ENCODE results near the gene PABPN1L. TPM values are rescaled to one million over a fixed set of nuclear protein-coding genes. Genes with fewer than 3 reads are reported as not detected.

The PABPN1L gene
- total and polyA plus RNA-seq, 7 donors = 0.15 TPM; not detected in 6

- H3K27ac ChIP-seq = no peak overlapping the region
- no peak for DNase-seq
- peaks cover 0 to 4% (median under 1%) of the 10 kb centered on the region in 4 donors for H3K4me1 ChIP-seq
- WGBS, 2 donors = 77 to 86% methylated on average over 16 of the region's 16 CpGs
- H3K36me3 ChIP-seq = no peaks in the 10 kb centered on the region
- no peak for TF ChIP-seq POLR2A (IDR thresholded peaks at IDR 0.05)
- TF ChIP-seq CTCF (IDR thresholded peaks at IDR 0.05) = no peak
- TF ChIP-seq EP300 (IDR thresholded peaks at IDR 0.05) = no peak
- TF ChIP-seq POLR2AphosphoS5 (IDR thresholded peaks at IDR 0.05) = no peak
- intact Hi-C loops (cut with DNase I) = no loop called here
- no peaks in the 10 kb centered on the region for H3K9me3 ChIP-seq
- peaks cover 0 to 13% (median 2%) of the 10 kb centered on the region in 3 donors for H3K27me3 ChIP-seq
- H3K4me3 ChIP-seq = no peak overlapping the region
Observed at GRCh38 chr16:88906020-88906419, 39.6 kb upstream of the PABPN1L start.

- peaks cover 0 to 10% (median 0%) of the 10 kb centered on the region in 3 donors for H3K27me3 ChIP-seq
- H3K36me3 ChIP-seq = no peaks in the 10 kb centered on the region
- H3K4me3 ChIP-seq = no peak overlapping the region
- 28 to 55% methylated on average over 13 of the region's 13 CpGs for WGBS, 2 donors
- H3K27ac ChIP-seq = no peak overlapping the region
- TF ChIP-seq CTCF (IDR thresholded peaks at IDR 0.05) (no peak), POLR2AphosphoS5 (IDR thresholded peaks at IDR 0.05) (no peak)
- no peaks in the 10 kb centered on the region for H3K4me1 ChIP-seq
- no peaks in the 10 kb centered on the region for H3K9me3 ChIP-seq
- intact Hi-C loops (cut with DNase I) = no loop called here
- no peak for DNase-seq
Observed at GRCh38 chr16:88905563-88905962, 39.1 kb upstream of the PABPN1L start.

- DNase-seq = no peak
- no peak for TF ChIP-seq POLR2AphosphoS5 (IDR thresholded peaks at IDR 0.05)
- TF ChIP-seq POLR2A (IDR thresholded peaks at IDR 0.05) = no peak
- TF ChIP-seq EP300 (IDR thresholded peaks at IDR 0.05) = no peak
- no peak for TF ChIP-seq CTCF (IDR thresholded peaks at IDR 0.05)
- H3K4me3 ChIP-seq = no peak overlapping the region
- no peaks in the 10 kb centered on the region for H3K9me3 ChIP-seq
- peaks cover 0 to 6% (median 0%) of the 10 kb centered on the region in 3 donors for H3K27me3 ChIP-seq
- intact Hi-C loops (cut with DNase I) = no loop called here
- H3K36me3 ChIP-seq = no peaks in the 10 kb centered on the region
- WGBS, 2 donors = 58 to 80% methylated on average over 21 of the region's 21 CpGs
- no peak overlapping the region for H3K27ac ChIP-seq
- no peaks in the 10 kb centered on the region for H3K4me1 ChIP-seq
Observed at GRCh38 chr16:88904676-88905365, 38.4 kb upstream of the PABPN1L start.

- H3K4me3 ChIP-seq = no peak overlapping the region
- peaks cover 0 to 12% (median 0%) of the 10 kb centered on the region in 3 donors for H3K27me3 ChIP-seq
- DNase-seq = no peak
- no peaks in the 10 kb centered on the region for H3K36me3 ChIP-seq
- intact Hi-C loops (cut with DNase I) = no loop called here
- H3K27ac ChIP-seq = no peak overlapping the region
- no peaks in the 10 kb centered on the region for H3K4me1 ChIP-seq
- 68 to 82% methylated on average over 14 of the region's 14 CpGs for WGBS, 2 donors
- TF ChIP-seq POLR2A (IDR thresholded peaks at IDR 0.05) (no peak), POLR2AphosphoS5 (IDR thresholded peaks at IDR 0.05) (no peak), EP300 (IDR thresholded peaks at IDR 0.05) (no peak), CTCF (IDR thresholded peaks at IDR 0.05) (no peak)
- H3K9me3 ChIP-seq = no peaks in the 10 kb centered on the region
Observed at GRCh38 chr16:88903267-88903666, 36.8 kb upstream of the PABPN1L start.

GRCh38 chr16:88902744-88903143 lies 36.3 kb upstream of the PABPN1L start:
- no peak for DNase-seq
- TF ChIP-seq CTCF (IDR thresholded peaks at IDR 0.05) = no peak
- no peak for TF ChIP-seq POLR2A (IDR thresholded peaks at IDR 0.05)
- no peak for TF ChIP-seq EP300 (IDR thresholded peaks at IDR 0.05)
- TF ChIP-seq POLR2AphosphoS5 (IDR thresholded peaks at IDR 0.05) = no peak
- Histone ChIP-seq H3K27ac (no peak overlapping the region), H3K27me3 (peaks cover 0 to 12% (median 0%) of the 10 kb centered on the region in 3 donors), H3K36me3 (no peaks in the 10 kb centered on the region), H3K4me3 (no peak overlapping the region), H3K9me3 (no peaks in the 10 kb centered on the region), H3K4me1 (no peaks in the 10 kb centered on the region)
- intact Hi-C loops (cut with DNase I) = no loop called here
- WGBS, 2 donors = 75 to 84% methylated on average over 16 of the region's 16 CpGs

Measured in sigmoid colon (tissue), 7 donors.